HL-60 (cell line): Measurements from ENCODE around the gene ANKRD33B.

Experiments
- DNase-seq, 2 experiments: peaks; one replicate each; pipeline ENCODE4 v3.0.0-alpha.2; 2010 to 2020; ENCODE audit warnings: low read depth in 1 of 2, low spot score in 1 of 2
- H3K27ac ChIP-seq: fragments of 250-450 bp; sonication (Bioruptor Pico); replicated peaks from 2 replicates; pipeline ENCODE4 v1.5.1; 2020; ENCODE audit warnings: mild to moderate bottlenecking, moderate library complexity
- H3K27me3 ChIP-seq: fragments of 250-450 bp; sonication (Bioruptor Pico); 2 replicates; pipeline ENCODE4 v1.5.1; 2021; ENCODE audit warnings: mild to moderate bottlenecking, moderate library complexity; ENCODE audit not compliant: insufficient read depth, poor library complexity, severe bottlenecking
- H3K4me3 ChIP-seq: replicated peaks from 2 replicates; pipeline ENCODE4 v1.5.1; 2011; ENCODE audit warnings: mild to moderate bottlenecking, control low read depth, low read length; ENCODE audit not compliant: insufficient read depth
- GABPA ChIP-seq: IDR thresholded peaks from 2 replicates; pipeline ENCODE4 v1.6.1; 2012; ENCODE audit warnings: low read depth
- POLR2AphosphoS5 ChIP-seq: IDR thresholded peaks from 2 replicates; pipeline ENCODE4 v1.6.1; 2012; ENCODE audit warnings: low read depth
- SPI1 ChIP-seq: IDR thresholded peaks from 2 replicates; pipeline ENCODE4 v1.6.1; 2012; ENCODE audit warnings: low read depth, mild to moderate bottlenecking, borderline replicate concordance
- TF ChIP-seq, protein P1 (sequence below): IDR thresholded peaks from one replicate; pipeline ENCODE4 v1.5.1; 2011; ENCODE audit warnings: low read length, control low read depth, inconsistent platforms; ENCODE audit not compliant: insufficient read depth
- TF ChIP-seq, protein P2 (sequence below): IDR thresholded peaks from 2 replicates; pipeline ENCODE4 v1.6.1; 2012; ENCODE audit warnings: low read depth; ENCODE audit not compliant: insufficient replicate concordance

Gene ANKRD33B

GRCh38 chr5:10653043-10653442, 89.2 kb downstream of the ANKRD33B start:
- Histone ChIP-seq H3K27me3 (no peaks in the 10 kb centered on the region), H3K4me3 (no peak overlapping the region), H3K27ac (no peak overlapping the region)
- TF ChIP-seq POLR2AphosphoS5 (no peak), SPI1 (no peak), GABPA (no peak)
- TF ChIP-seq, protein P1, sequence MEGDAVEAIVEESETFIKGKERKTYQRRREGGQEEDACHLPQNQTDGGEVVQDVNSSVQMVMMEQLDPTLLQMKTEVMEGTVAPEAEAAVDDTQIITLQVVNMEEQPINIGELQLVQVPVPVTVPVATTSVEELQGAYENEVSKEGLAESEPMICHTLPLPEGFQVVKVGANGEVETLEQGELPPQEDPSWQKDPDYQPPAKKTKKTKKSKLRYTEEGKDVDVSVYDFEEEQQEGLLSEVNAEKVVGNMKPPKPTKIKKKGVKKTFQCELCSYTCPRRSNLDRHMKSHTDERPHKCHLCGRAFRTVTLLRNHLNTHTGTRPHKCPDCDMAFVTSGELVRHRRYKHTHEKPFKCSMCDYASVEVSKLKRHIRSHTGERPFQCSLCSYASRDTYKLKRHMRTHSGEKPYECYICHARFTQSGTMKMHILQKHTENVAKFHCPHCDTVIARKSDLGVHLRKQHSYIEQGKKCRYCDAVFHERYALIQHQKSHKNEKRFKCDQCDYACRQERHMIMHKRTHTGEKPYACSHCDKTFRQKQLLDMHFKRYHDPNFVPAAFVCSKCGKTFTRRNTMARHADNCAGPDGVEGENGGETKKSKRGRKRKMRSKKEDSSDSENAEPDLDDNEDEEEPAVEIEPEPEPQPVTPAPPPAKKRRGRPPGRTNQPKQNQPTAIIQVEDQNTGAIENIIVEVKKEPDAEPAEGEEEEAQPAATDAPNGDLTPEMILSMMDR: no peak
- TF ChIP-seq, protein P2, sequence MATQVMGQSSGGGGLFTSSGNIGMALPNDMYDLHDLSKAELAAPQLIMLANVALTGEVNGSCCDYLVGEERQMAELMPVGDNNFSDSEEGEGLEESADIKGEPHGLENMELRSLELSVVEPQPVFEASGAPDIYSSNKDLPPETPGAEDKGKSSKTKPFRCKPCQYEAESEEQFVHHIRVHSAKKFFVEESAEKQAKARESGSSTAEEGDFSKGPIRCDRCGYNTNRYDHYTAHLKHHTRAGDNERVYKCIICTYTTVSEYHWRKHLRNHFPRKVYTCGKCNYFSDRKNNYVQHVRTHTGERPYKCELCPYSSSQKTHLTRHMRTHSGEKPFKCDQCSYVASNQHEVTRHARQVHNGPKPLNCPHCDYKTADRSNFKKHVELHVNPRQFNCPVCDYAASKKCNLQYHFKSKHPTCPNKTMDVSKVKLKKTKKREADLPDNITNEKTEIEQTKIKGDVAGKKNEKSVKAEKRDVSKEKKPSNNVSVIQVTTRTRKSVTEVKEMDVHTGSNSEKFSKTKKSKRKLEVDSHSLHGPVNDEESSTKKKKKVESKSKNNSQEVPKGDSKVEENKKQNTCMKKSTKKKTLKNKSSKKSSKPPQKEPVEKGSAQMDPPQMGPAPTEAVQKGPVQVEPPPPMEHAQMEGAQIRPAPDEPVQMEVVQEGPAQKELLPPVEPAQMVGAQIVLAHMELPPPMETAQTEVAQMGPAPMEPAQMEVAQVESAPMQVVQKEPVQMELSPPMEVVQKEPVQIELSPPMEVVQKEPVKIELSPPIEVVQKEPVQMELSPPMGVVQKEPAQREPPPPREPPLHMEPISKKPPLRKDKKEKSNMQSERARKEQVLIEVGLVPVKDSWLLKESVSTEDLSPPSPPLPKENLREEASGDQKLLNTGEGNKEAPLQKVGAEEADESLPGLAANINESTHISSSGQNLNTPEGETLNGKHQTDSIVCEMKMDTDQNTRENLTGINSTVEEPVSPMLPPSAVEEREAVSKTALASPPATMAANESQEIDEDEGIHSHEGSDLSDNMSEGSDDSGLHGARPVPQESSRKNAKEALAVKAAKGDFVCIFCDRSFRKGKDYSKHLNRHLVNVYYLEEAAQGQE: no peak
- no peak for DNase-seq

- Histone ChIP-seq H3K4me3 (no peak overlapping the region), H3K27me3 (no peaks in the 10 kb centered on the region), H3K27ac (no peak overlapping the region)
- DNase-seq: no peak
- TF ChIP-seq POLR2AphosphoS5: no peak
- TF ChIP-seq GABPA: no peak
- TF ChIP-seq, protein P1: no peak
- TF ChIP-seq SPI1: no peak
- TF ChIP-seq, protein P2: no peak
Observed at GRCh38 chr5:10653751-10654400, 90.0 kb downstream of the ANKRD33B start.

- TF ChIP-seq GABPA (no peak), SPI1 (no peak), POLR2AphosphoS5 (no peak)
- TF ChIP-seq, protein P2: no peak
- TF ChIP-seq, protein P1: no peak
- no peak for DNase-seq
- no peaks in the 10 kb centered on the region for H3K27me3 ChIP-seq
- H3K27ac ChIP-seq: no peak overlapping the region
- no peak overlapping the region for H3K4me3 ChIP-seq
Observed at GRCh38 chr5:10654566-10654965, 90.7 kb downstream of the ANKRD33B start.
